Fibroblast of upper back skin (primary cell): ENCODE data around the gene GLUL.

Experiments
- DNase-seq: peaks from one replicate; pipeline ENCODE4 v3.0.0-alpha.2; 2013

GLUL gene

DNA sequence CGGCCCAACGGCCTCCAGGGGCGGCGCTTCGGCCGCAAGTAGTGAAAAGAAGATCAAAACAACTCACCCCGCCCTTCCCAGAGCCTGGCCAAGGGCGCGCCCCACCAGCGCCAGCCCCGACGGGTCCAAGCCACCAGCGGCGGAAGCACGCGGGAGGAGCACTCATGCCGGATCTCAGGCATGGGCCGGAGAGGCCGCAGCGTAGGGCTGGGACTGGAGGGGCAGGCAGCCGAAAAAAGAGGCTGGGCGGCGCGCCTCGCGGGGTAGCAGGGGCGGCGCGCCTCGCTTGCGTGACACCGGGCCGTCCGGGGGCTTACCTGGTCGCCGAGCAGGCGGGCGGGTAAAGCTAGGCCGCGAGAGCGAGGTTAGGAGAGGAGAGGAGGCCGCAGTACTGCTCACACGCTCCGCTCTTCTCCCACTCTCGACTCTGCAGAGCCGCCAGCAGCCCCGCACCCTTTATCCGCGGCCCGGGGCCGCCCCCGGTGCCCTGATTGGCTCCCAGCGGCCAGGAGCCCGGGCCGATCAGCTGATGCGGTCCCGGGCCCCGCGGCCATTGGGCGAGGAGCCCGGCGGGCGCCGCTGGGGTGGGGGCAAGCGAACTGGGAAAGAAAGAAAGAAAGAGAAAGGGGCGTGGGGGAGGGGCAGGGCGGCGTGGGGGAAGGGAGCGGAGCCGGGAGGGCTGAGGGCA is at the start of gene GLUL:
Gene GLUL (minus strand): TSS at position 429 of the 688 bp plus-strand sequence. CDS start 3,053 bp downstream, outside the sequence.
- peak; percentile 94 for DNase-seq

- DNase-seq = no peak
Measured at GRCh38 chr1:182438326-182438725, 46.7 kb upstream of the GLUL start.

- no peak for DNase-seq
Measured at GRCh38 chr1:182433580-182433979, 42.0 kb upstream of the GLUL start.

GRCh38 chr1:182431278-182431677 is 39.7 kb upstream of the GLUL start:
- no peak for DNase-seq

DNA sequence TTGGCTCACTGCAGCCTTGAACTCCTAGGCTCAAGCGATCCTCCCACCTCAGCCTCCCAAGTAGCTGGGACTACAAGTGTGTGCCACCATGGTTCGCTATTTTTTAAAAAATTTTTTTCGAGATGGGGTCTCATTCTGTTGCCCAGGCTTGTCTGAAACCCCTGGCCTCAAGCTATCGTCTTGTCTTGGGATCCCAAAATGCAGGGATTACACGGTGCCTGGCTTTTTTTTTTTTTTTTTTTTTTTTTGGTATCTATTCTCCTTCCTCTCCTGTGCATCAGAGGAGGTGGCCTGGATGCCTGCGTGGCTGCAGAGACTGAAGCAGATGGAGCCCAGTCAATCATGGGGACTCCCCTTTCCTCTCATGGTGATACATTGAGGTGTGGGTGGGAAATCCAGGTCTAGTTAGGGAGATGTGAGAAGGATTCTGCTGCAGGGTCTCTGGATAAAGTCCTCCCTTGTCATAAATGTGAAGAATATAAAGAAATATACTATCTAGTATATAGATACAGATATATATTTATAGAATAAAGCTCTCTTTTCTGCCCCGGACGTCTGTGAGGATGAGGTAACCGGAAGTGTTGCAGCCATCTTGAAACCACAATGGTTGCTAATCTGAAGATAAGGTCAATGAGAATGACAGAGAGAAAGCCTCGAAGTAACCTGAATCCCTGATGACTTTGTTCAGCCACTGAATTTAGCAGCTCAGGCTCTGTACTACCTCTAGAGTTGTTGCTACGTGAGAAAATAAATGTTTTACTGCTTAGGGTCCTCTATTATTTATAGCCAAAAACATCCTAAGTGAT is 38.9 kb upstream of the GLUL start:
- no peak for DNase-seq

- no peak for DNase-seq
Measured at GRCh38 chr1:182428043-182428442, 36.5 kb upstream of the GLUL start.

DNA sequence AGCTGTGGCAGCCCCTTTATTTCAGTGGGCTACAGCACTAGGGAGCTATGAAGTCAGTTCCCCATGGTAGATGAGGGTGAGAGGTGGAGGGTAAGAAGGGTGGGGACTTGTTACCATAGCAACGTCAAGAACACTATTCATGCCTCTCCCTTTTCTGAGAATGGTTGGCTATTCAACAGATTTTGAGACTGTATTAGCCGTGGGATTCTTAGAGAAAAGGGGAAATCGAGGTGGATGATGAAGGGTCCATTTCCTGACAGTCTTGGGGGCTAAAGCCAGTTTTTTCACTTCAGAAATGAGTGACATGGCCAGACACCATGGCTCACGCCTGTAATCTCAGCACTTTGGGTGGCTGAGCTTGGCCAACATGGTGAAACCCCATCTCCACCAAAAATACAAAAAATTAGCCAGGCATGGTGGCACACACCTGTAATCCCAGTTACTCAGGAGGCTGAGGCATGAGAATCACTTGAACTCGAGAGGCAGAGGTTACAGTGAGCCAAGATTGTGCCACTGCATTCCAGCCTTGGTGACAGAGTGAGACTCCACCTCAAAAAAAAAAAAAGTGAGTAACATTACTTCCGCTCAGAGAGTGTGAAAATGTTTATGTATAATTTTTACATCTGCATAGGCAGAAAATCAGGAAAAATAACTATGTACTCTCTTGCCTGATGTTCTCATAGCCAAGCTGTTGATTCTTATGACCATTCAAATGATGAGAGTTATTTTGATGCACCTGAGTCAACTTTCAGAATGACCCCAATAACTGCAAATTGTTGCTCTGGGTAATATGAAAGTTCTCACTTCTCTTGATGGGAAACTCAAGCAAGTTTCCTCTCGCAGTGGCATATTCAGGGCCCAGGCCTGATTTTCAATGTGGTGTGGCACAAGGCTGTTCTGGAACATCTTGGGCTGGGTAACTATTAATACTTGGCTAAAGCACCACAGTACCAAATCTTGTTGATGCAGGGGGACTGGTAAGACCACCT is 35.1 kb upstream of the GLUL start:
- no peak for DNase-seq

GRCh38 chr1:182415789-182416188 is 24.2 kb upstream of the GLUL start:
- DNase-seq = no peak

DNA sequence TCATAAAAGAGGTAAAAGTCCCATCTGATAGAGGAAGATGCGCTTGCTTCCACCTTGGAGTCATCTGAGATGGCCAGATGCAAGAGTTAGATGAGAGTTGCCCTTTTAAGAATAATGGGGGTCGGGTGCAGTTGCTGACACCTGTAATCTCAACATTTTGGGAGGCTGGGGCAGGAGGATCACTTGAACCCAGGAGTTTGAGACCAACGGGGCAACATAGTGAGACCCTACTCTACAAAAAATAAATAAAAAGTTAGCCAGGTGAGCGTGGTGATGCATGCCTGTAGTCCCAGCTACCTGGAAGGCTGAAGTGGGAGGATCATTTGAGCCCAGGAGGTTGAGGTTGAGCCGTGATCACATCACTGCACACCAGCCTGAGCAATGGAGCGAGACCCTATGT is 22.4 kb upstream of the GLUL start:
- DNase-seq = no peak

DNA sequence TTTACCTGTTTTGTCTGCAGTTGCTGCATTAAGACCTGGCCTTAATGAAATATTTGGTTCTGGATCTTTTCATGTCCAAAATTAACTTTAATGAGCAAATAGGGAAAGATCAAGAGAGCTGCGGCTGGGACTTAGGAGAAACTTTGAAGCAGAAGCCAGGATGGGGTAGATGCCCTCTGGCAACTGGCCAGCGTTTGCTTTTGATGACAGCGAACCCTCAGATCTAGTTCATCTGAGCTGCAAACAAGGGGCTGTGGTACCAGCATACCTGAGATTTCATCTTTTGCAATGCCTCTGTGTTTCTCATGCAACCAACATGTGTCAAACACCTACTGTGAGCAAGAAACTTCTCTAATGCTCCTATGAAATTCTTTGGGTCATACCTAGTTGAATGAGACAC is 21.9 kb upstream of the GLUL start:
- no peak for DNase-seq

GRCh38 chr1:182410620-182411273 is 19.2 kb upstream of the GLUL start:
- no peak for DNase-seq

GRCh38 chr1:182410138-182410537 is 18.5 kb upstream of the GLUL start:
- DNase-seq = no peak

- DNase-seq = no peak
Measured at GRCh38 chr1:182408435-182409075, 17.0 kb upstream of the GLUL start.

DNA sequence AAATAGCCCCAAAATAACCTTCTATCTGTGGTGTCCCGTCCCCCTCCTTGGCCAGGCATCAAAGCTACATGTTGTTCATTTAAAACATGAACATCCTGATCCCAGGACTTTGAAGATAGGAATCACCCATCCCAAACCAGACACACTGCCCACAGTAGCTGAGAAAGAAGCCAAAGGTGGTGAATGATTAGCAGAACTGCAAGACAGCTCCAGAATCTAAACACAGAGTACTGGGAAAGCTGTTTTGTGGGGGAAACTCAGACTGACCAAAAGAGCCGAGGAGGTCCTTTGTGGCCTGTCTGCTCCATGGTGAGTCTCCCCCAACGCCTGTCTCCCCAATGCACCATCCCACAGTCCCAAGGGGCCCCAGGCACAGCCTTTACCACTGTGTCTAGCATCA is 16.1 kb upstream of the GLUL start:
- DNase-seq = no peak

DNA sequence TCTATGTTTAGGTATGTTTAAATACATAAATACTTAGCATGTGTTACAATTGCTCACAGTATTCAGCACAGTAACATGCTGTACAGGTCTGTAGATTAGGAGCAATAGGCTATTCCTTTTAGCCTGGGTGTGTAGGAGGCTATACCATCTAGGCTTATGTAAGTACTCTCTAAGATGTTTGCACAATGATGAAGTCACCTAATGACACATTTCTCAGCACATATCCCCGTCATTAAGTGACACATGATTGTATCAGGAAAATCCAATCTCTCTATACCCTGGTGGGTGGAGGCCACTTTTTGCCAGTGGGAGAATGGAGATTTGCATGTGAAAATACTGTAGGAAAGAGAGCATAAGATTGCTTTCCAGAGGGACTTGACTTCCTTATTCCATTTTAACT is 14.4 kb upstream of the GLUL start:
- DNase-seq = no peak

DNA sequence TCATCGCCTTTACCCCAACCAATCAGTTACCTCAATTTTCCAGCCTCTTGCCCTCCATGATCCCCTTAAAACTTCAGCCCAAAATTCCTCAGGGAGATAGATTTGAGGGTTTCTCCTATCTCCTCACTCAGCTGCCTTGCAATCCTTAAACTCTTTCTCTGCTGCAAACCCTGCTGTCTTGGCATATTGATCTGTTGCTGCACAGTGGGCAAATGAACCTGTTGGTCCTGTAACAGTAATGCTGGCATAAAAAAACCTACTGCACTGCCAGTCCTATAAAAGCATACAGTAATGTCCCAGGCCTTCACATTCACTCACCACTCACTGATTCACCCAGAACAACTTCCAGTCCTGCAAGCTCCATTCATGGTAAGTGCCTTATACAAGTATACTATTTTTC is 14.0 kb upstream of the GLUL start:
- DNase-seq = no peak

DNA sequence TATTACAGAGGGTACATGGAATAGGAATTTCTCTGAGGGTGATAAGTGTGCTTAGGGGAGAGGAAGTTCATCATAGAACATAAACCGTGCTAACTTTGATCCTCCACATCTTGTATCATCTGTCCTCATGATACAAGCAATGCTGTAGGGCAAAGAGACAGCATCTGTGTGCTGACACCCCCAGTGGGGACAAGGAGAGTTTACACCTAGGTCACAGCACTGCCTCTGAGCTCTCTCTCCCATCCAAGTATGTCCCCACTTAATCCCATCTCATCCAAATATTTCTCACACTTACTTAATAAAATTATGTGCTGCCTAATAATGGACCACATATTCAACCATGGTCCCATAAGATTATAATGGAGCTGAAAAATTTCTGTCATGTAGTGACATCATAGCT is 13.2 kb upstream of the GLUL start:
- DNase-seq = no peak

DNA sequence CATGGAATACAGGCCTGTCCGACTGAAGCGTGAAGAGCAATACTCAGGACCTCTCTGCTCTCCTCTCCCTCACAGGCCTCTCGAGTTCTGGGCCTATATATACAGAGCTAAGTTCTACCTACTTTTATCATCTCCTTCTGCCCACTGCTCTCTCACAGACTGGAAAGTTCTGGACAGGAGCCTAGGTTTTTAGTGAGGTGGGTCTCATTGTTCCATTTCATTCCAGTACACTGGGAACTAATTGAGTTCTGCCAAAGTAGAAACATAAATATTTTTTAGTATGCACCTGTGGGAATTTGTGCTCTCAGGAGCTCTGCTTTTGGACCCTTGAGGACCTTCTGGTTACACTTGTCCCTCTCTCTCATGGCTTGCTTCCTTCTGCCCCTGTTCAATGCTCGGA is 9.0 kb upstream of the GLUL start, which contains the start of gene TEDDM1:
Gene TEDDM1 (minus strand): TSS at position 101 of the 400 bp plus-strand sequence. CDS start 182 bp downstream, outside the sequence.
- DNase-seq = no peak

- no peak for DNase-seq
Measured at GRCh38 chr1:182397653-182398393, 6.2 kb upstream of the GLUL start.

- DNase-seq = no peak
Measured at GRCh38 chr1:182395906-182396305, 4.3 kb upstream of the GLUL start.

GRCh38 chr1:182394055-182394775 is 2.6 kb upstream of the GLUL start:
- DNase-seq = no peak
